Measurements from ENCODE around the gene MISFA. TPM values are rescaled to one million over a fixed set of nuclear protein-coding genes. Genes with fewer than 3 reads are reported as not detected.

The MISFA gene
- total and polyA plus RNA-seq, 9 of the 15 experiments (the other 6 are each of a cell fraction or from before 2014, with no cell fraction given) = 1.6 to 6.3 (median 3.4) TPM

- TF ChIP-seq HDAC6 (IDR thresholded peaks at IDR 0.05; ENCODE audit: low read depth, low read length) = no peak
- TF ChIP-seq ZNF511 (CRISPR knock-in tag; IDR thresholded peaks at IDR 0.05) = no peak
- no peak for TF ChIP-seq MAFG (tag; conservative IDR thresholded peaks at IDR 0.05)
- TF ChIP-seq KAT2B (IDR thresholded peaks at IDR 0.05; ENCODE audit: low read depth, low read length) = no peak
- TF ChIP-seq ZNF518B (CRISPR knock-in tag; IDR thresholded peaks at IDR 0.05) = no peak
- no peak for TF ChIP-seq NKRF (IDR thresholded peaks at IDR 0.05; ENCODE audit: borderline replicate concordance)
- no peak for TF ChIP-seq DEAF1 (CRISPR knock-in tag; IDR thresholded peaks at IDR 0.05)
- no peak for TF ChIP-seq TBL1XR1 (IDR thresholded peaks at IDR 0.05; ENCODE audit: low read length in 2 of 2)
- TF ChIP-seq MAFK (IDR thresholded peaks at IDR 0.05; ENCODE audit: low read length) = no peak
- TF ChIP-seq ZFP91 (CRISPR knock-in tag; IDR thresholded peaks at IDR 0.05) = no peak
- TF ChIP-seq NCOA4 (IDR thresholded peaks at IDR 0.05; ENCODE audit: partially characterized antibody) = no peak
Observed at GRCh38 chr11:18566406-18566805, 33.2 kb upstream of the MISFA start (continued).
